HepG2 (cell line): ENCODE measurements around the gene PLCXD3.

ENCODE experiments used
- HES4 ChIP-seq: sonication (generic); formaldehyde crosslinking; IDR thresholded peaks from 2 replicates; pipeline ENCODE4 v1.9.0; 2021; ENCODE audit warnings: mild to moderate bottlenecking, missing genetic modification reagents, borderline replicate concordance
- TF ChIP-seq, protein P1 (sequence below): IDR thresholded peaks from 2 replicates; pipeline ENCODE4 v1.6.1; 2016; ENCODE audit warnings: missing compliant biosample characterization, missing genetic modification reagents, borderline replicate concordance
- TF ChIP-seq, protein P2 (sequence below): sonication (generic); formaldehyde crosslinking; IDR thresholded peaks from 2 replicates; pipeline ENCODE4 v1.5.0; 2020; ENCODE audit warnings: missing genetic modification reagents, mild to moderate bottlenecking, borderline replicate concordance

DNA sequence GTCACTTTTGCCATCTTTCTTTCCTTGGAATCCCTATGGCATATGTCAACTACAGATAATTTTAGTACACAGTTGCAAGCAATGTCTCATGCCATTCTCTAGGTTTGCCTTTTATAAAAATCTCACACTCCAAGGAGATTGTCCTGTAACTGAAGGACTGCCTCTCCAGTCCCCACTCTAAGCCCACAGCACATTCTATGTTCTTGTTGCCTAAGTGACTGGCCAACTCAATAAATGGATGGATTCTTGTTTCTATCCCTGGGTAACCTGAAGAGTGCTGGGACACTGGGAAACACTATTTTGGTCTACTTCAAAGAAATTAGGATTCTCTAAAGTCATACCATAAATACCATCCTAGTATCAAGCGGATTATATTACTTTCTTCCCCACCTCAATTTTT lies 145.0 kb downstream of the PLCXD3 start:
- TF ChIP-seq, protein P1, sequence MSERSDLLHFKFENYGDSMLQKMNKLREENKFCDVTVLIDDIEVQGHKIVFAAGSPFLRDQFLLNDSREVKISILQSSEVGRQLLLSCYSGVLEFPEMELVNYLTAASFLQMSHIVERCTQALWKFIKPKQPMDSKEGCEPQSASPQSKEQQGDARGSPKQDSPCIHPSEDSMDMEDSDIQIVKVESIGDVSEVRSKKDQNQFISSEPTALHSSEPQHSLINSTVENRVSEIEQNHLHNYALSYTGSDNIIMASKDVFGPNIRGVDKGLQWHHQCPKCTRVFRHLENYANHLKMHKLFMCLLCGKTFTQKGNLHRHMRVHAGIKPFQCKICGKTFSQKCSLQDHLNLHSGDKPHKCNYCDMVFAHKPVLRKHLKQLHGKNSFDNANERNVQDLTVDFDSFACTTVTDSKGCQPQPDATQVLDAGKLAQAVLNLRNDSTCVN (CRISPR knock-in tag) = no peak
- no peak for TF ChIP-seq HES4 (CRISPR knock-in tag)
- TF ChIP-seq, protein P2, sequence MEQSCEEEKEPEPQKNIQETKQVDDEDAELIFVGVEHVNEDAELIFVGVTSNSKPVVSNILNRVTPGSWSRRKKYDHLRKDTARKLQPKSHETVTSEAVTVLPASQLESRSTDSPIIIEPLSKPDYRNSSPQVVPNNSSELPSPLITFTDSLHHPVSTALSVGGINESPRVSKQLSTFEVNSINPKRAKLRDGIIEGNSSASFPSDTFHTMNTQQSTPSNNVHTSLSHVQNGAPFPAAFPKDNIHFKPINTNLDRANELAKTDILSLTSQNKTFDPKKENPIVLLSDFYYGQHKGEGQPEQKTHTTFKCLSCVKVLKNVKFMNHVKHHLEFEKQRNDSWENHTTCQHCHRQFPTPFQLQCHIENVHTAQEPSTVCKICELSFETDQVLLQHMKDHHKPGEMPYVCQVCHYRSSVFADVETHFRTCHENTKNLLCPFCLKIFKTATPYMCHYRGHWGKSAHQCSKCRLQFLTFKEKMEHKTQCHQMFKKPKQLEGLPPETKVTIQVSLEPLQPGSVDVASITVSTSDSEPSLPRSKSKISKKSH (CRISPR knock-in tag) = no peak
